ENCODE data around the gene PAQR5.
A peak's percentile ranks its signal among the peaks of the same experiment; 100 is the strongest.

Gene PAQR5

DNA sequence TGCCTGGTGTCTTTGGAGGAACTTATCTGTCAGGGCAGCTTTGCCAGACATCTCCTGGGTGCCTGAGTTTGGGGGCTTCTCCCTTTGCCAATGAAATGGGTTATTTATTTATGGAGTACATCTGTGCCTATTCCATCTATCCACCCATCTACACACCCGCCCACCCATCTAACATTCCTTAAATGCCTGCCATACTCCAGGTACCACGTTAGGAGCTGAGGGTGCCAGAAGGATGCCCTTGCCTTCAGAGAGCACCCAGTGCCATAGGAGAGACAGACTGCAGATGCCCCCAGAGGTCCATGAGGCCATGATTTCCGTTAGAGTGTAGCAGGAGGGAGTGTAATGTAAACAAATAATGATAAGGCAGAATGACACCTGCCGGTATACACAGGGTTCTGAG is 93.6 kb downstream of the PAQR5 start:
- DNase-seq (ENCODE audit: low spot score) = no peak

GRCh38 chr15:69393831-69394491 is 95.2 kb downstream of the PAQR5 start:
- no peak for DNase-seq (ENCODE audit: low spot score)

- DNase-seq (ENCODE audit: low spot score) = peak; percentile 69
Measured at GRCh38 chr15:69394556-69395282, 96.0 kb downstream of the PAQR5 start.

DNA sequence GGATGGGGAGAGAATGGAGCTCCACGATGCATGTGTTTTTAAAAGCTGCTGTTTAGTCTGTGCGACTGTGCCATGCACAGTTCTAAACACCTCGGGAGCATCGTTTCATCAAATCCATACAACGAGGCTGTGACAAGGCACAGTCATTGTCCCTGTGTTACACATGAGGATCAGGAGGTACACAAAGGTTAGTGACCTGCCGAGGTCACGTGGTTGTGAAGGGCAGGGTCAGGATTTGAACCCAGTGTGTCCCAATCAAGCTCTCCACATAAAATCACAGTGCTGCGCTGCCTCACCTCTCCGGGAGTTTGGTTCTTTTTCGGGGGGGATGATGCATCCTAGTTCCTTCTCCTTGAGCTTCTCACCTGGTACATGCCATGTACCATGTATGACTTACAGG is 96.7 kb downstream of the PAQR5 start:
- DNase-seq (ENCODE audit: low spot score) = no peak

GRCh38 chr15:69395991-69396390 is 97.3 kb downstream of the PAQR5 start:
- no peak for DNase-seq (ENCODE audit: low spot score)

DNA sequence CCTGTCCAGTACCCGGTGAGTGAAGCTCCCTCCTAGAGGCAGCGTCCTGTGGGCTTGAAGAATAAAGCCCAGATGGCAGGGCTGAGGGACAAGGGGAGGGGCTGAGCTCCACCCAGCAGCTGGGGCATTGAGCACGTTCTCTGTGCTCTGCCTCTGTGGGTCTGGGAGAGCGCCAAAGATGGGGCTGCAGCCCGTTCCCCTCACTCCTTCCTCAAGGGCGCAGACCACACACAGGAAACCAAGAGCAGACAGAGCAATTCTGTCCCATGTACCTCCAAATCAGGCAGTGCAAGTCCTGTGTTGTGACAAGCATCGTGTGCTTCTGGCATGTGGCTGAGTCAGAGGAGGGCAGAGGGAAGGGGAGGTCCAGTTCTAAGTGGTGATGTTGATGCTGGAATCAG is 99.8 kb downstream of the PAQR5 start:
- DNase-seq (ENCODE audit: low spot score) = no peak

- no peak for DNase-seq (ENCODE audit: low spot score)
Measured at GRCh38 chr15:69400850-69401249, 102.1 kb downstream of the PAQR5 start.

GRCh38 chr15:69402816-69403215 is 104.1 kb downstream of the PAQR5 start:
- DNase-seq (ENCODE audit: low spot score) = no peak

DNA sequence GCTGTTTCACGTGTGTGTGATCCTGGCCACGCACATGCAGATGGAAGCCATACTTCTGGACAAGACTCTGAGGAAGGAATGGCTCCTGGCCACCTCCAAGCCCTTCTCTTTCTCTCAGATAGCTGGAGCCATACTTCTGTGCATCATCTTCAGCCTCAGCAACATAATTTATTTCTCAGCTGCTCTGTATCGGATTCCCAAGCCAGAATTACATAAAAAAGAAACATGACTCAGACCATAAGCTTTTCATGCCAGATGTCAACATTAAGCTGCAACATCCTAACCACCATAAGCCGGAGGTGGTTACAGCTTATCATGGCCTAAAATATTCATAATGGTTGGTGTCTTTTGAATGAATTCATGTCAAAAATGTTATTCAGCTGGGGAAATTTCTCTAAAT is 104.9 kb downstream of the PAQR5 start:
- DNase-seq (ENCODE audit: low spot score) = no peak

- DNase-seq (ENCODE audit: low spot score) = no peak
Measured at GRCh38 chr15:69405110-69405509, 106.4 kb downstream of the PAQR5 start.

DNA sequence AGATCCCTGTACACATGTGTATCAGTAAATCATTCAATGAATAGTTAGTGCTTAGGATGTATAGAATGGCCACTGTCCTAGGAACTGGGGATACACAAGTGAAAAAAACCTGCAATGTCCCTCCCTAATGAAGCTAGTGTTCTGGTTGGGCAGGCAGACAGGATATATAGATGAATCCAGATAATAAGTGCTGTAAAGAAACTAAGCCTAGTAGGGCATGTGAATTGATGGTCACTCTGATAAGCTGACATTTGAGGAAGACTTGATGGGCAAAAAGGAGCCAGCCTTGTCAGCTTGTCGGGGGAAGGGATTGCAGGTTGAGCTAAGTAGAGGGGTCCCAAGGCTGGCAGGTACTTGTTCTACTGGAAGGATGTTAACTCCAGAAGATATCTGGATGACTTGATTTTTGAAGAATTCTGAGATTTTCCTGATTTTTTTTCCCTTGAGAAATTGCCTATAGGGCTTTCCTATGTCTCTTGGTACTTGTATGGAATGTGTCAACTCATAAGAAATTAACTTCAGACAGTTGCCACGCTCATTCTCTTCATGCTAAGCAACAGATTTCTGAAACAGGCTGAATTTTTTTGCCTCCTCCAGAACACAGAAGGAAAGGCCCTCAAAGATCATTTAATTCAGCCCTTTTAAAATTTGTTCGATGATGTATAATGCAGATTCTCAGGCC is 109.1 kb downstream of the PAQR5 start:
- DNase-seq (ENCODE audit: low spot score) = no peak

- DNase-seq (ENCODE audit: low spot score) = no peak
Measured at GRCh38 chr15:69408841-69409240, 110.1 kb downstream of the PAQR5 start.

DNA sequence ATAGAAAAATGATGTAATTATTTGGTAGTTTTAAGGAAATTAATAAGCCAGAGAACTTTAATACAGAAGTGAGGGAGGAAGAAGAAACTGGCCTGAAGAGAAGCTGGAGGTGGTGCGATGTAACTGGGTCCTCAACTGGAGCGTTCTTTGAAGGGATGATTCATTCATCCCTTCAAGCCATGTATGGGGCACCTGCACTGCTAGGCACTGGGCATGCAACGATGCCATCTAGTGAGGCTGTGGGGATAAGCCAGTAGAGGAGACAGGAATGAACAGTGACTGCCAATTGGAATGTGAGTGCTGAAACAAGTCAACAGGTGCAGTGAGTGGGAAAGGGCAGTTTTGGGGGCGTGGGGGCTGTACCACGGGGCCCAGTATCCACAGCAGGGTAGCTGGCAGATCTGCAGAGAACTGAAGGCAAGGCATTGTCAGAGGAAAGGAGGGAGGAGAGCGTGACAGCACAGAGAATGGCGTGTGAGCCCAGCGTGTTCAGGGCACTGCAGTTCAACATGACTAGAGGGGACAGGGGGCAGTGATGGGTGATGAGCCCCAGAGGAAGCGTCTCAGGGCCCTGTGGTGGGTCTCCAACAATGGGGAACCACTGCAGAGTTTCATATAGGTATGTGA is 111.6 kb downstream of the PAQR5 start:
- DNase-seq (ENCODE audit: low spot score) = no peak

GRCh38 chr15:69412274-69412673 is 113.6 kb downstream of the PAQR5 start:
- no peak for DNase-seq (ENCODE audit: low spot score)

- no peak for DNase-seq (ENCODE audit: low spot score)
Measured at GRCh38 chr15:69412701-69413100, 114.0 kb downstream of the PAQR5 start.

- peak; percentile 92 for DNase-seq (ENCODE audit: low spot score)
Measured at GRCh38 chr15:69413822-69414700, 115.3 kb downstream of the PAQR5 start, which contains the start of gene KIF23. Gene KIF23, plus strand, starts transcription at chr15:69414349. Its CDS starts 117 bp downstream, at chr15:69414466.

DNA sequence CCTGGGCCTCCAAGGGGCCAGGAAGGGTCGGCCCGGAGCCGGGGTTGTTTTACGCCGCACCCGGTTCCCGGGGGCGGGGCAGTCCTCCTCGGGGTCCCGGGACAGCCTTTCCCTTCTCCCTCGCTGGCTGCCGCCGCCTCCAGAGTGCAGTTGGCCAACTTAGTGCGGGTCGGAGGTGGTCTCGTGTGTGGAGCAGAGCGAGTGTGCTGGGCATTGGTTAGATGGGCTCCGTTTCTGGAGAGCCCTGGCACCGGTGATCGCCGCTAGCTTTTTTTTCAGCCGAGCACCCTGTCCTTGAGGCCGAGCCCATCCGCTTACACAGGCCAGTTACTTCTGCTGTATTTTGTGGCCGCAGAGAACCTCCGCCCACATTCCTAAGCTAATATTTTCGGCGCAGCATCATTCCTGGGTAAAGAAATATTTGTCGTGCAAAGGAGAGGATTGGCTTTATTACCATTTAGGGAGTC is 116.0 kb downstream of the PAQR5 start:
- DNase-seq (ENCODE audit: low spot score) = peak; percentile 23

GRCh38 chr15:69415381-69415780 is 116.7 kb downstream of the PAQR5 start:
- no peak for DNase-seq (ENCODE audit: low spot score)

- no peak for DNase-seq (ENCODE audit: low spot score)
Measured at GRCh38 chr15:69417581-69417980, 118.9 kb downstream of the PAQR5 start.

GRCh38 chr15:69421498-69421897 is 122.8 kb downstream of the PAQR5 start:
- no peak for DNase-seq (ENCODE audit: low spot score)

DNA sequence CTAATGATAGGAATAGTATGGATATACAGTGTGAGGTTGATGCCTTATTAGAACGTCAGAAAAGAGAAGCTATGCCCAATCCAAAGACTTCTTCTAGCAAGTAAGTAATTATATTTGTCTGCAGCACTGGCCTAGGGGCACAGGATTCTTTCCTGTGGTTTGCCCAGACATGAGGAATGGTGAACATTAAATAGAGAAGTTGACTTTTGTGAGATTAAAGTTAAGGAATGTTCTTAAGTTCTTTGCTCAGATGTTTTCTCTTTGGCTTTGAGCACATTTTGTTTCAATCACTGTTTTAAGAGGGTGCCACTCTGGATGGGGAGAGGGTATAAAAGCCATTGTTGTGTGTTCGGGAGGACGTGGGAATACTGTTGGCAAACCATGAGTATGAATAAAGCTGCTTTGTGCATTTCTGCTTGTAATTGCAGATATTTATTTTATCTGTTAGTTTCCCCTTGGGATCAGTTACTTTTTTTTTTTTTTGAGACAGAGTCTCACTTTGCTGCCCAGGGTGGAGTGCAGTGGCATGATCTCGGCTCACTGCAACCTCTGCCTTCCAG is 123.7 kb downstream of the PAQR5 start:
- DNase-seq (ENCODE audit: low spot score) = no peak
